Activated CD4-positive, alpha-beta T cell treated with anti-CD3 and anti-CD28 coated beads, Interleukin-2, amount 10 ng/mL, durations not matched to agents 24 days and 14 days (primary cell): ENCODE measurements around the gene FRMD5. TPM values are rescaled to one million over a fixed set of nuclear protein-coding genes. Genes with fewer than 3 reads are reported as not detected.

Source experiments
- DNase-seq: peaks from one replicate; pipeline ENCODE4 v3.0.0; 2022
- H3K27ac Mint-ChIP-seq: one replicate; pipeline ENCODE4 v1.8.0; 2022; ENCODE audit warnings: mild to moderate bottlenecking, mixed read lengths
- H3K27me3 Mint-ChIP-seq: one replicate; pipeline ENCODE4 v1.8.0; 2022; ENCODE audit warnings: mixed read lengths
- H3K36me3 Mint-ChIP-seq: one replicate; pipeline ENCODE4 v1.8.0; 2022; ENCODE audit warnings: low read depth, mild to moderate bottlenecking, mixed read lengths
- H3K4me1 Mint-ChIP-seq: one replicate; pipeline ENCODE4 v1.8.0; 2021; ENCODE audit warnings: mixed read lengths
- H3K4me3 Mint-ChIP-seq: one replicate; pipeline ENCODE4 v1.8.0; 2022; ENCODE audit warnings: mild to moderate bottlenecking, moderate library complexity, mixed read lengths
- H3K9me3 Mint-ChIP-seq: one replicate; pipeline ENCODE4 v1.8.0; 2021; ENCODE audit warnings: mixed read lengths
- intact Hi-C: fragments of 100-400 bp; cut with micrococcal nuclease; formaldehyde crosslinking; loops from one replicate; pipeline ENCODE4 v1.15.1; 2023
- total RNA-seq: library from RNA; stranded (reverse); gene quantifications from 2 replicates; pipeline ENCODE4 v1.2.3, GENCODE V29; 2022

FRMD5 gene
- total RNA-seq, 1 donor from 2014 or later: not detected

GRCh38 chr15:44101286-44101685 is 93.8 kb downstream of the FRMD5 start:
- H3K9me3 Mint-ChIP-seq: no peaks in the 10 kb centered on the region
- H3K4me3 Mint-ChIP-seq: no peak overlapping the region
- H3K27ac Mint-ChIP-seq: no peak overlapping the region
- DNase-seq: no peak
- no peaks in the 10 kb centered on the region for H3K4me1 Mint-ChIP-seq
- intact Hi-C loops: no loop called here
- H3K27me3 Mint-ChIP-seq: peaks cover 17% of the 10 kb centered on the region
- no peaks in the 10 kb centered on the region for H3K36me3 Mint-ChIP-seq

- Mint-ChIP-seq H3K4me1 (no peaks in the 10 kb centered on the region), H3K4me3 (no peak overlapping the region)
Observed at GRCh38 chr15:44099671-44100070, 95.4 kb downstream of the FRMD5 start.

GRCh38 chr15:44097552-44097951 is 97.5 kb downstream of the FRMD5 start:
- H3K27ac Mint-ChIP-seq: no peak overlapping the region

More at GRCh38 chr15:44099671-44100070, 95.4 kb downstream of the FRMD5 start:
- Mint-ChIP-seq H3K9me3 (no peaks in the 10 kb centered on the region), H3K36me3 (no peaks in the 10 kb centered on the region), H3K27ac (no peak overlapping the region), H3K27me3 (peaks cover 14% of the 10 kb centered on the region)
- intact Hi-C loops: no loop called here
- DNase-seq: no peak

GRCh38 chr15:44096596-44096995 is 98.5 kb downstream of the FRMD5 start:
- H3K4me3 Mint-ChIP-seq: no peak overlapping the region
- H3K27ac Mint-ChIP-seq: no peak overlapping the region
- H3K36me3 Mint-ChIP-seq: no peaks in the 10 kb centered on the region
- intact Hi-C loops: no loop called here
- no peaks in the 10 kb centered on the region for H3K9me3 Mint-ChIP-seq
- no peaks in the 10 kb centered on the region for H3K4me1 Mint-ChIP-seq
- H3K27me3 Mint-ChIP-seq: peaks cover 6% of the 10 kb centered on the region
- no peak for DNase-seq

More at GRCh38 chr15:44097552-44097951, 97.5 kb downstream of the FRMD5 start:
- peaks cover 6% of the 10 kb centered on the region for H3K27me3 Mint-ChIP-seq
- intact Hi-C loops: no loop called here
- no peak for DNase-seq
- no peak overlapping the region for H3K4me3 Mint-ChIP-seq
- no peaks in the 10 kb centered on the region for H3K4me1 Mint-ChIP-seq
- no peaks in the 10 kb centered on the region for H3K9me3 Mint-ChIP-seq
- no peaks in the 10 kb centered on the region for H3K36me3 Mint-ChIP-seq

GRCh38 chr15:44094781-44095180 is 100.3 kb downstream of the FRMD5 start:
- no peaks in the 10 kb centered on the region for H3K36me3 Mint-ChIP-seq
- no peaks in the 10 kb centered on the region for H3K4me1 Mint-ChIP-seq
- no peak for DNase-seq
- H3K27ac Mint-ChIP-seq: no peak overlapping the region
- H3K9me3 Mint-ChIP-seq: no peaks in the 10 kb centered on the region
- H3K4me3 Mint-ChIP-seq: no peak overlapping the region
- H3K27me3 Mint-ChIP-seq: peaks cover 10% of the 10 kb centered on the region
- intact Hi-C loops: no loop called here

- no peak overlapping the region for H3K27ac Mint-ChIP-seq
- intact Hi-C loops: no loop called here
- H3K36me3 Mint-ChIP-seq: no peaks in the 10 kb centered on the region
- H3K9me3 Mint-ChIP-seq: no peaks in the 10 kb centered on the region
- no peak overlapping the region for H3K4me3 Mint-ChIP-seq
- H3K4me1 Mint-ChIP-seq: no peaks in the 10 kb centered on the region
- DNase-seq: no peak
- peaks cover 10% of the 10 kb centered on the region for H3K27me3 Mint-ChIP-seq
Observed at GRCh38 chr15:44093836-44094235, 101.2 kb downstream of the FRMD5 start.

GRCh38 chr15:44092221-44092620 is 102.8 kb downstream of the FRMD5 start:
- peaks cover 12% of the 10 kb centered on the region for H3K27me3 Mint-ChIP-seq
- H3K4me3 Mint-ChIP-seq: no peak overlapping the region
- no peaks in the 10 kb centered on the region for H3K4me1 Mint-ChIP-seq
- DNase-seq: no peak
- no peaks in the 10 kb centered on the region for H3K9me3 Mint-ChIP-seq
- H3K36me3 Mint-ChIP-seq: no peaks in the 10 kb centered on the region
- intact Hi-C loops: no loop called here
- no peak overlapping the region for H3K27ac Mint-ChIP-seq

GRCh38 chr15:44087578-44088465 is 107.2 kb downstream of the FRMD5 start:
- Mint-ChIP-seq H3K4me1 (no peaks in the 10 kb centered on the region), H3K27me3 (peaks cover 33% of the 10 kb centered on the region), H3K9me3 (no peaks in the 10 kb centered on the region), H3K4me3 (no peak overlapping the region), H3K36me3 (no peaks in the 10 kb centered on the region), H3K27ac (no peak overlapping the region)
- intact Hi-C loops: no loop called here
- DNase-seq: no peak

GRCh38 chr15:44084770-44085169 is 110.3 kb downstream of the FRMD5 start:
- DNase-seq: no peak

GRCh38 chr15:44084171-44084570 is 110.9 kb downstream of the FRMD5 start:
- no peak for DNase-seq
- Mint-ChIP-seq H3K4me1 (no peaks in the 10 kb centered on the region), H3K27me3 (peaks cover 39% of the 10 kb centered on the region), H3K9me3 (no peaks in the 10 kb centered on the region), H3K4me3 (no peak overlapping the region), H3K36me3 (no peaks in the 10 kb centered on the region), H3K27ac (no peak overlapping the region)
- intact Hi-C loops: no loop called here

More at GRCh38 chr15:44084770-44085169, 110.3 kb downstream of the FRMD5 start:
- intact Hi-C loops: no loop called here
- H3K27ac Mint-ChIP-seq: no peak overlapping the region
- H3K27me3 Mint-ChIP-seq: peaks cover 38% of the 10 kb centered on the region
- H3K4me1 Mint-ChIP-seq: no peaks in the 10 kb centered on the region
- H3K36me3 Mint-ChIP-seq: no peaks in the 10 kb centered on the region
- no peak overlapping the region for H3K4me3 Mint-ChIP-seq
- no peaks in the 10 kb centered on the region for H3K9me3 Mint-ChIP-seq

- peaks cover 43% of the 10 kb centered on the region for H3K27me3 Mint-ChIP-seq
- H3K4me1 Mint-ChIP-seq: no peaks in the 10 kb centered on the region
- no peak overlapping the region for H3K4me3 Mint-ChIP-seq
- H3K27ac Mint-ChIP-seq: no peak overlapping the region
- intact Hi-C loops: no loop called here
- H3K36me3 Mint-ChIP-seq: no peaks in the 10 kb centered on the region
- H3K9me3 Mint-ChIP-seq: no peaks in the 10 kb centered on the region
- DNase-seq: no peak
Observed at GRCh38 chr15:44082558-44083157, 112.4 kb downstream of the FRMD5 start.

- intact Hi-C loops: no loop called here
- Mint-ChIP-seq H3K27ac (no peak overlapping the region), H3K4me3 (no peak overlapping the region), H3K36me3 (no peaks in the 10 kb centered on the region), H3K9me3 (no peaks in the 10 kb centered on the region), H3K4me1 (no peaks in the 10 kb centered on the region), H3K27me3 (peaks cover 44% of the 10 kb centered on the region)
- no peak for DNase-seq
Observed at GRCh38 chr15:44081026-44082013, 113.8 kb downstream of the FRMD5 start.

GRCh38 chr15:44075535-44075934 is 119.5 kb downstream of the FRMD5 start:
- intact Hi-C loops: no loop called here
- H3K27ac Mint-ChIP-seq: no peak overlapping the region
- peaks cover 2% of the 10 kb centered on the region for H3K4me1 Mint-ChIP-seq
- no peaks in the 10 kb centered on the region for H3K9me3 Mint-ChIP-seq
- no peak for DNase-seq
- no peak overlapping the region for H3K4me3 Mint-ChIP-seq
- H3K36me3 Mint-ChIP-seq: no peaks in the 10 kb centered on the region
- peaks cover 31% of the 10 kb centered on the region for H3K27me3 Mint-ChIP-seq
